B cell (primary cell): Measurements from ENCODE around the gene PIWIL1.

Experiments used
- CTCF ChIP-seq: fragments of 200-600 bp; IDR thresholded peaks from one replicate; pipeline ENCODE4 v1.8.0; 2022; ENCODE audit warnings: antibody characterized with exemption, mild to moderate bottlenecking
- EZH2 ChIP-seq: IDR thresholded peaks from 2 replicates; pipeline ENCODE4 v1.6.1; 2012; ENCODE audit warnings: borderline replicate concordance, low read depth, mild to moderate bottlenecking, moderate library complexity, low read length; ENCODE audit not compliant: insufficient read depth, poor library complexity, severe bottlenecking

- TF ChIP-seq CTCF (no peak), EZH2 (no peak)
These were observed 38.1 kb upstream of the PIWIL1 start for GRCh38 chr12:130299574-130299973.
